Adipose tissue (tissue), 3 donors: ENCODE measurements around the gene PLD2. TPM values are rescaled to one million over a fixed set of nuclear protein-coding genes. Genes with fewer than 3 reads are reported as not detected.
"Not testable (repeated sequence)": the region's sequence is repeated elsewhere in the genome, so short reads cannot be mapped to it uniquely, and the experiment has no call there.

Experiments used
- H3K27ac ChIP-seq: one replicate; pipeline ENCODE4 v1.5.1; 2013; ENCODE audit warnings: low read depth, low read length
- WGBS, 3 donors: extraction: QIAGEN DNeasy Blood & Tissue Kit; methylation state at CpG; one replicate each; pipeline ENCODE4 v1.1.7; 2013; 5-methylcytosine and 5-hydroxymethylcytosine counted together
- polyA plus RNA-seq, 3 donors: library from polyadenylated mRNA; stranded (reverse); fragments of 200-250 nt; gene quantifications; one replicate each; pipeline ENCODE4 v1.2.3, GENCODE V29; 2013
- donor health status: healthy with polysubstance abuse.
- donor health status: Bipolar disorder and iron deficiency.
- donor health status: healthy.

PLD2 gene
- polyA plus RNA-seq, 3 donors, result 14.4 to 32.1 (median 16.0) TPM

- WGBS, 3 donors, result 88 to 91% (median 91%) methylated on average over 5 of the region's 5 CpGs
- H3K27ac ChIP-seq, result not testable (repeated sequence)
Observed at GRCh38 chr17:4867535-4867934, 60.6 kb downstream of the PLD2 start.

GRCh38 chr17:4869058-4869998 lies 62.4 kb downstream of the PLD2 start:
- H3K27ac ChIP-seq, result not testable (repeated sequence)
- 92 to 96% (median 95%) methylated on average over 22 of the region's 22 CpGs for WGBS, 3 donors

- H3K27ac ChIP-seq, result no peak overlapping the region
- 70 to 89% (median 79%) methylated on average over 2 of the region's 2 CpGs for WGBS, 3 donors
Observed at GRCh38 chr17:4870855-4871254, 63.9 kb downstream of the PLD2 start.

GRCh38 chr17:4872786-4873185 lies 65.8 kb downstream of the PLD2 start:
- WGBS, 3 donors, result 33 to 67% (median 45%) methylated on average over 8 of the region's 8 CpGs
- no peak overlapping the region for H3K27ac ChIP-seq

Other genes with a start within 250 kb of the PLD2 start
- gene GGT6, start 246.6 kb upstream of the PLD2 start, polyA plus RNA-seq, result 10 to 100 TPM in 1 of 3 donors, 1 to 10 TPM in 1, not detected in 1; 1.6 to 20.3 TPM
- 1 to 10 TPM in 1 of 3 donors, under 1 TPM in 2; 0.35 to 1.3 (median 0.77) TPM for gene SMTNL2, start 222.6 kb upstream of the PLD2 start, polyA plus RNA-seq
- gene ALOX15, start 165.5 kb upstream of the PLD2 start, polyA plus RNA-seq, result 1 to 10 TPM in 2 of 3 donors, under 1 TPM in 1; 0.09 to 9.6 (median 2.5) TPM
- 10 to 100 TPM; 13.3 to 29.1 (median 18.7) TPM for gene PELP1, start 103.0 kb upstream of the PLD2 start, polyA plus RNA-seq
- 10 to 100 TPM in 2 of 3 donors, 1 to 10 TPM in 1; 6.6 to 72.4 (median 43.6) TPM for gene ARRB2, start 96.5 kb upstream of the PLD2 start, polyA plus RNA-seq
- gene MED11, start 75.7 kb upstream of the PLD2 start, polyA plus RNA-seq, result 10 to 100 TPM; 19.2 to 36.9 (median 23.2) TPM
- under 1 TPM; 0.33 to 0.90 (median 0.56) TPM for gene ZMYND15, start 67.3 kb upstream of the PLD2 start, polyA plus RNA-seq
- 10 to 100 TPM in 2 of 3 donors, 1 to 10 TPM in 1; 6.6 to 13.3 (median 12.1) TPM for gene CXCL16, start 67.2 kb upstream of the PLD2 start, polyA plus RNA-seq
- under 1 TPM in 2 of 3 donors, not detected in 1; 0.12 to 0.85 TPM for gene TM4SF5, start 35.3 kb upstream of the PLD2 start, polyA plus RNA-seq
- gene VMO1, start 20.8 kb upstream of the PLD2 start, polyA plus RNA-seq, result 1 to 10 TPM in 2 of 3 donors, under 1 TPM in 1; 0.48 to 4.7 (median 2.1) TPM
- gene GLTPD2, start 18.2 kb upstream of the PLD2 start, polyA plus RNA-seq, result under 1 TPM in 1 of 3 donors, not detected in 2; 0.12 TPM
- gene PSMB6, start 11.0 kb upstream of the PLD2 start, polyA plus RNA-seq, result 100 to 1,000 TPM in 2 of 3 donors, 10 to 100 TPM in 1; 81.5 to 182 (median 181) TPM
- 10 to 100 TPM; 25.8 to 52.9 (median 30.0) TPM for gene MINK1, start 26.2 kb downstream of the PLD2 start, polyA plus RNA-seq
- gene C17orf107, start 92.4 kb downstream of the PLD2 start, polyA plus RNA-seq, result 1 to 10 TPM; 1.4 to 2.9 (median 2.6) TPM
- 1 to 10 TPM; 1.2 to 3.1 (median 1.8) TPM for gene CHRNE, start 95.9 kb downstream of the PLD2 start, polyA plus RNA-seq
- under 1 TPM in 2 of 3 donors, not detected in 1; 0.04 to 0.05 TPM for gene GP1BA, start 125.1 kb downstream of the PLD2 start, polyA plus RNA-seq
- gene SLC25A11, start 132.9 kb downstream of the PLD2 start, polyA plus RNA-seq, result 10 to 100 TPM; 25.6 to 68.6 (median 49.6) TPM
- gene RNF167, start 133.1 kb downstream of the PLD2 start, polyA plus RNA-seq, result 100 to 1,000 TPM in 1 of 3 donors, 10 to 100 TPM in 2; 60.2 to 111 (median 79.2) TPM
- gene PFN1, start 141.4 kb downstream of the PLD2 start, polyA plus RNA-seq, result 1,000 to 10,000 TPM in 1 of 3 donors, 100 to 1,000 TPM in 2; 270 to 1,173 (median 475) TPM
- gene ENO3, start 144.0 kb downstream of the PLD2 start, polyA plus RNA-seq, result 10 to 100 TPM in 1 of 3 donors, 1 to 10 TPM in 2; 5.1 to 13.5 (median 6.4) TPM
- gene SPAG7, start 160.7 kb downstream of the PLD2 start, polyA plus RNA-seq, result 10 to 100 TPM; 34.0 to 73.9 (median 73.1) TPM
- 10 to 100 TPM; 23.2 to 78.6 (median 60.5) TPM for gene CAMTA2, start 180.5 kb downstream of the PLD2 start, polyA plus RNA-seq
- gene INCA1, start 190.4 kb downstream of the PLD2 start, polyA plus RNA-seq, result 1 to 10 TPM in 2 of 3 donors, under 1 TPM in 1; 0.47 to 1.6 (median 1.1) TPM
- 100 to 1,000 TPM in 1 of 3 donors, 10 to 100 TPM in 2; 36.0 to 113 (median 78.9) TPM for gene KIF1C, start 190.8 kb downstream of the PLD2 start, polyA plus RNA-seq
- gene SLC52A1, start 228.3 kb downstream of the PLD2 start, polyA plus RNA-seq, result not detected